Right lobe of liver (tissue), 4 donors: ENCODE results near the gene NIPAL1.

Experiments used
- POLR2A ChIP-seq: fragments of 450-650 bp; IDR thresholded peaks from one replicate; pipeline ENCODE4 v1.6.1; 2017; ENCODE audit warnings: antibody characterized with exemption, mild to moderate bottlenecking
- TF ChIP-seq, protein P1 (sequence below), 4 donors: fragments of 200-600 bp in 3 of 4; fragments of 450-650 bp in 1 of 4; IDR thresholded peaks; one replicate each; pipeline versions ENCODE4 v1.5.1 to v1.8.0; 2016 to 2022; ENCODE audit warnings: antibody characterized with exemption in 4 of 4, mild to moderate bottlenecking in 2 of 4
- donor health status: DM: no; HTN: no; CAD: no.
- donor health status: DM: no; HTN: no; CAD: no.
- donor health status: DM: no; HTN: yes; CAD: no.

DNA sequence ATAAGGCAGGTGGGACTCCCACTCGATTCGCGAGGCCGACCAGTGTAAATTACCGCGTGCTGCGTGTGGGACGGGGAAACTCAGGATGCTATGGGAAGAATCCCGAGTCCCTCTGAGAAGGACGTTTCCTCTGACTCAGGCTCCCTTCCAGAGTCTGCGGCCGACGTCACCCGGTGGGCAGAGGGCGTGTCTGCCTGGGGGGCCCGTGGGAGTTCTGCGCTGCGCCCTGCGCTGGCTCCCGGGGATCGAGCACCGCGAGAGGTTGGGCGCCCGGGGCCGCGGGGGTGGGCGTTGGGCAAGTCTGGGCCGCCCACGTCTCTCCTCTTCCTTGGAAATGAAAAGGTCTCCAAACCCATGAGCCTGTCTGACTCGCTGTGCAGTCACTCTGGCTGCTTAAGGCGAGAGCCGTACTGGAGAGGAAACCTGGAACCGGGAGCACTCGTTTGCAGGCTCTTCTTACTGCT, 568 bp downstream of the NIPAL1 start:
- TF ChIP-seq, protein P1, sequence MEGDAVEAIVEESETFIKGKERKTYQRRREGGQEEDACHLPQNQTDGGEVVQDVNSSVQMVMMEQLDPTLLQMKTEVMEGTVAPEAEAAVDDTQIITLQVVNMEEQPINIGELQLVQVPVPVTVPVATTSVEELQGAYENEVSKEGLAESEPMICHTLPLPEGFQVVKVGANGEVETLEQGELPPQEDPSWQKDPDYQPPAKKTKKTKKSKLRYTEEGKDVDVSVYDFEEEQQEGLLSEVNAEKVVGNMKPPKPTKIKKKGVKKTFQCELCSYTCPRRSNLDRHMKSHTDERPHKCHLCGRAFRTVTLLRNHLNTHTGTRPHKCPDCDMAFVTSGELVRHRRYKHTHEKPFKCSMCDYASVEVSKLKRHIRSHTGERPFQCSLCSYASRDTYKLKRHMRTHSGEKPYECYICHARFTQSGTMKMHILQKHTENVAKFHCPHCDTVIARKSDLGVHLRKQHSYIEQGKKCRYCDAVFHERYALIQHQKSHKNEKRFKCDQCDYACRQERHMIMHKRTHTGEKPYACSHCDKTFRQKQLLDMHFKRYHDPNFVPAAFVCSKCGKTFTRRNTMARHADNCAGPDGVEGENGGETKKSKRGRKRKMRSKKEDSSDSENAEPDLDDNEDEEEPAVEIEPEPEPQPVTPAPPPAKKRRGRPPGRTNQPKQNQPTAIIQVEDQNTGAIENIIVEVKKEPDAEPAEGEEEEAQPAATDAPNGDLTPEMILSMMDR (IDR thresholded peaks at IDR 0.05), result no peak
- no peak for TF ChIP-seq POLR2A
